Upper lobe of right lung (tissue), 1 donor: ENCODE results near the gene LACRT. TPM values are rescaled to one million over a fixed set of nuclear protein-coding genes. Genes with fewer than 3 reads are reported as not detected.

Experiments
- ATAC-seq: fragments of 200-7000 bp; cut with Tn5 transposase; one replicate; pipeline ENCODE4 v1.9.1; 2020; ENCODE audit warnings: mild to moderate bottlenecking, moderate library complexity
- DNase-seq: peaks from one replicate; pipeline ENCODE4 v3.0.0-alpha.2; 2020
- H3K27ac ChIP-seq: fragments of 200-600 bp; one replicate; pipeline ENCODE4 v1.8.0; 2022
- H3K27me3 ChIP-seq: fragments of 200-600 bp; one replicate; pipeline ENCODE4 v1.8.0; 2022; ENCODE audit warnings: mild to moderate bottlenecking
- H3K36me3 ChIP-seq: fragments of 200-600 bp; one replicate; pipeline ENCODE4 v1.8.0; 2022
- H3K4me1 ChIP-seq: fragments of 200-600 bp; one replicate; pipeline ENCODE4 v1.8.0; 2022
- H3K4me3 ChIP-seq: fragments of 200-600 bp; one replicate; pipeline ENCODE4 v1.8.0; 2022; ENCODE audit warnings: mild to moderate bottlenecking
- H3K9me3 ChIP-seq: fragments of 200-600 bp; one replicate; pipeline ENCODE4 v1.8.0; 2022
- intact Hi-C: fragments of 100-400 bp; cut with DNase I; formaldehyde crosslinking; loops from one replicate; pipeline ENCODE4 v1.11.0; 2022
- total RNA-seq: library from RNA; stranded (reverse); fragmentation: NEBNext Ultra II Directional; extraction: Animal tissue kit (Norgen Biotek cat#: 25700); gene quantifications from one replicate; pipeline ENCODE4 v1.2.1, GENCODE V29; 2021
- TF ChIP-seq, protein P1 (sequence below): fragments of 200-600 bp; IDR thresholded peaks from one replicate; pipeline ENCODE4 v1.8.0; 2022; ENCODE audit warnings: antibody characterized with exemption
- donor health status: DM: no; HTN: yes; CAD: no; lungs with severe emphysema.

Gene LACRT
- total RNA-seq, 1 donor from 2014 or later: not detected

DNA sequence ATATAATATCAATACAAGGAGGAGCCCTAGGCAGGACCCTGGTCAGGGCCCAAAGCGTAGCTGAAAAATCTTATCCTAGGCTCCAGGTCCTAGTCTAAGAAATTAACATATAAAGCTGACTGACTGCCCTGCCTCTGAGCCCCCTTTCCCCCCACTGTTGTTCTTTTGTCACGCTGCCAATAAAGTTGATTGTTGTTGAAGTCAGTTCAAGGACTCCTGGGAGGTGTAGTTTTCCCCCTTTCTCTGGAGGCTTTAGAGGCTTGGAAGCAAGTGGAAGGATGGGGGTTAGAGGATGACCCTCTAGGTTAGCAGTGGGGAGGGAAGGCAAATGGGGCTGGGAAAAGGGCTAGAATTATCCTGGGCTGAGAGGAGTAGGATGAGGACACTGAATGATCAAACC is 49.5 kb downstream of the LACRT start:
- no peak overlapping the region for H3K27ac ChIP-seq
- ATAC-seq: no peak
- intact Hi-C loops: no loop called here
- no peak for DNase-seq
- H3K27me3 ChIP-seq: peaks cover 39% of the 10 kb centered on the region
- H3K4me1 ChIP-seq: peaks cover 6% of the 10 kb centered on the region
- H3K4me3 ChIP-seq: no peak overlapping the region
- TF ChIP-seq, protein P1, sequence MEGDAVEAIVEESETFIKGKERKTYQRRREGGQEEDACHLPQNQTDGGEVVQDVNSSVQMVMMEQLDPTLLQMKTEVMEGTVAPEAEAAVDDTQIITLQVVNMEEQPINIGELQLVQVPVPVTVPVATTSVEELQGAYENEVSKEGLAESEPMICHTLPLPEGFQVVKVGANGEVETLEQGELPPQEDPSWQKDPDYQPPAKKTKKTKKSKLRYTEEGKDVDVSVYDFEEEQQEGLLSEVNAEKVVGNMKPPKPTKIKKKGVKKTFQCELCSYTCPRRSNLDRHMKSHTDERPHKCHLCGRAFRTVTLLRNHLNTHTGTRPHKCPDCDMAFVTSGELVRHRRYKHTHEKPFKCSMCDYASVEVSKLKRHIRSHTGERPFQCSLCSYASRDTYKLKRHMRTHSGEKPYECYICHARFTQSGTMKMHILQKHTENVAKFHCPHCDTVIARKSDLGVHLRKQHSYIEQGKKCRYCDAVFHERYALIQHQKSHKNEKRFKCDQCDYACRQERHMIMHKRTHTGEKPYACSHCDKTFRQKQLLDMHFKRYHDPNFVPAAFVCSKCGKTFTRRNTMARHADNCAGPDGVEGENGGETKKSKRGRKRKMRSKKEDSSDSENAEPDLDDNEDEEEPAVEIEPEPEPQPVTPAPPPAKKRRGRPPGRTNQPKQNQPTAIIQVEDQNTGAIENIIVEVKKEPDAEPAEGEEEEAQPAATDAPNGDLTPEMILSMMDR: no peak
- H3K9me3 ChIP-seq: no peaks in the 10 kb centered on the region
- H3K36me3 ChIP-seq: no peaks in the 10 kb centered on the region

DNA sequence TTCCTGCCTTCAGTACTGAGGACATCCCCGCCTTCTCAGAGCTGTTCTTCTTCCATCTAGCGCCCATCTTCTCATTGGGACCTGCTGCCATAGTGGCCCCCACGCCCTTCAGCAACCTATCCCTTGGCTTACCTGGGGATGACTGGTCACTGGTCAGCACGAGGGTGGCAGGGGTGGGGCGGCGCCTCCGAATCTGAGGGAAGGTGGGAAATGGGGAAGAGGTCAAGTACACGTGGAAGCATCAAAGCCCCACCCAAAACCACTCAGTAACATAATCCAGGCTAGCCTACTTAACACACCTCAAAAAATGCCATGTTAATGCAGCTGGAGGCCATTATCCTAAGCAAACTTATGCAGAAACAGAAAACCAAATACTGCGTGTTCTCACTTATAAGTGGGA is 50.6 kb downstream of the LACRT start:
- Histone ChIP-seq H3K4me1 (peaks cover 12% of the 10 kb centered on the region), H3K4me3 (no peak overlapping the region), H3K27me3 (peaks cover 30% of the 10 kb centered on the region), H3K9me3 (no peaks in the 10 kb centered on the region), H3K36me3 (no peaks in the 10 kb centered on the region), H3K27ac (no peak overlapping the region)
- ATAC-seq: no peak
- TF ChIP-seq, protein P1: no peak
- intact Hi-C loops: no loop called here
- DNase-seq: no peak

DNA sequence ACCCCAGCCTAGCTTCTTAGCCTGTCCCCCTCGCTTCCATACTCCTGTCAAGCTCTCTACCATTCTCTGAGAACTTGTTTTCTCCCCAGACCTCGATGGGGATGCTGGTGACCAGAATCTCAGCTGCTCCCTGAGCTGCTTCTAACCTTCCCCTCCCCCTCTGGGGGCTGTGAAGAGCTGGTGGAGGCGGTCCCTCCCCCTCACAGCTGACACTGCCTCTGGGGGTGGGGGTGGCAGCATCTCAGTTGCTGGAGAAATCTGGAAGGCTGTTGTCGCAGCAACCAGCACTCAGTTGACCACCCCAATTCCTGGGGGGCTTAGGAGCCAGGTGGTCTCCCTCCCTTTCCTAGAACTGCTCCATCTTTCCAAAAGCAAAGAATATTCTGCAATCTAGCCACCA is 51.0 kb downstream of the LACRT start:
- Histone ChIP-seq H3K36me3 (no peaks in the 10 kb centered on the region), H3K27ac (no peak overlapping the region), H3K9me3 (no peaks in the 10 kb centered on the region), H3K27me3 (peaks cover 26% of the 10 kb centered on the region), H3K4me3 (no peak overlapping the region), H3K4me1 (peaks cover 12% of the 10 kb centered on the region)
- TF ChIP-seq, protein P1: no peak
- DNase-seq (no peak), ATAC-seq (no peak)
- intact Hi-C loops: no loop called here

DNA sequence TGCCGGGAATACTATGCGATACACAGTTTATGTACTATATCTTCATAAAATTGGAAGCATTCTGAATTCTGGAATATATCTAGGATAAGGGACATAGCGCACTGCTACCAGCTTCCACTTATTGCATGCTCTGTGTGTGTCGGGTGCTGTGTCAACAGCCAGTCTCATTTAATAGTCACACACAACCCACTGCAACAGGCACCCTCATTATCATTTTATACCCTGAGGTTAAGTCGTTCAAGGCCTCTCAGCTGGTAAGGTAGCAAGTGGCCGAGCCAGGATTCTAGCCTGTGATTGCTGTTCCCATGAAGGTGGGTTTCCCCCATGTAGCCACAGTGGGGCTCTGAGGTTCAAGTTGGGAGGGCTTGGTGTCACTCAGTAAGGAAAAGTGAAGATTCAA is 53.3 kb downstream of the LACRT start:
- intact Hi-C loops: no loop called here
- Histone ChIP-seq H3K27ac (no peak overlapping the region), H3K9me3 (no peaks in the 10 kb centered on the region), H3K4me3 (no peak overlapping the region), H3K27me3 (peaks cover 6% of the 10 kb centered on the region), H3K36me3 (no peaks in the 10 kb centered on the region), H3K4me1 (peaks cover 6% of the 10 kb centered on the region)
- DNase-seq (no peak), ATAC-seq (no peak)
- TF ChIP-seq, protein P1: no peak

Other genes with a start within 250 kb of the LACRT start
- gene ITGA5, start 215.6 kb downstream of the LACRT start, total RNA-seq: 102 TPM
- 2.1 TPM for gene GTSF1, start 161.3 kb downstream of the LACRT start, total RNA-seq
- gene NCKAP1L, start 137.1 kb downstream of the LACRT start, total RNA-seq: 59.5 TPM
- 6.1 TPM for gene PDE1B, start 85.3 kb downstream of the LACRT start, total RNA-seq
- not detected for gene PPP1R1A, start 46.2 kb downstream of the LACRT start, total RNA-seq
- gene DCD, start 13.5 kb upstream of the LACRT start, total RNA-seq: not detected
- gene MUCL1, start 219.6 kb upstream of the LACRT start, total RNA-seq: not detected